Measurements from ENCODE around the gene RHNO1.

Gene RHNO1

GRCh38 chr12:2912216-2912575 is 35.2 kb downstream of the RHNO1 start:
- DNase-seq: no peak

DNA sequence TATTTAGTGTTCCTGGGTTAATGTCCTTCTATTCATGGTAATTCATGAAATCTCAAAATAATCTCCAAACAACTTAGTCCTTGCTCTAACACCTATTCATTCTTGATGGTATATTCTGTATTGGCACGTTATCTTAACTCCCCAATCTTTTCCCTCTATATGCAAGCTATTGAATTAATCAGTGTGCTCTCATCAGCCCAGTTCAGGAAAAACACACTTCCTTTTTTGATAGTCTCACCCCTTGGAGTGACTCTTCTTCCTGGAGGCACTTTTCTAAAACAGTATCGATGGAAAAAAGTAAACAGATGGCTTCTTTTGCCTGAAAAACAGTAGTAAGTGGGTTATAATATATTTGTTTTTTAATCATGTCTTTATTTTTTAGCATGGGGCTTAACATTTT is 42.2 kb downstream of the RHNO1 start:
- DNase-seq: no peak

- DNase-seq: no peak
Observed at GRCh38 chr12:2922329-2922728, 45.3 kb downstream of the RHNO1 start.

GRCh38 chr12:2923057-2923456 is 46.0 kb downstream of the RHNO1 start:
- no peak for DNase-seq

GRCh38 chr12:2924019-2924418 is 47.0 kb downstream of the RHNO1 start:
- DNase-seq: no peak

- DNase-seq: no peak
Observed at GRCh38 chr12:2925322-2925995, 48.4 kb downstream of the RHNO1 start.

DNA sequence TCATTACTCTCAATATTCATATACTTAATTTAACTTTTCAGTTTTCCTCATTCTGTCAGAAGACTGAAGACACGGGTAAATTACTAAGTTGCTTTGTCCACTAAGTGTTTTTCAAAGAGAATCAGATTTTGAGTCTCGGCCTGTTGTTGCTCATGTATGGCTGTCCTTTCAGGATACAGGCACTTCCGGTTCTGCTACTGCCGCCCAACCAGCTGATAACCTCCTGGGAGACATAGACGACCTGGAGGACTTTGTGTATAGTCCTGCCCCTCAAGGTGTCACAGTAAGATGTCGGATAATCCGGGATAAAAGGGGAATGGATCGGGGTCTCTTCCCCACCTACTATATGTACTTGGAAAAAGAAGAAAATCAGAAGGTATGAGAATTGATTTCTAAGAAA is 53.8 kb downstream of the RHNO1 start:
- no peak for DNase-seq

DNA sequence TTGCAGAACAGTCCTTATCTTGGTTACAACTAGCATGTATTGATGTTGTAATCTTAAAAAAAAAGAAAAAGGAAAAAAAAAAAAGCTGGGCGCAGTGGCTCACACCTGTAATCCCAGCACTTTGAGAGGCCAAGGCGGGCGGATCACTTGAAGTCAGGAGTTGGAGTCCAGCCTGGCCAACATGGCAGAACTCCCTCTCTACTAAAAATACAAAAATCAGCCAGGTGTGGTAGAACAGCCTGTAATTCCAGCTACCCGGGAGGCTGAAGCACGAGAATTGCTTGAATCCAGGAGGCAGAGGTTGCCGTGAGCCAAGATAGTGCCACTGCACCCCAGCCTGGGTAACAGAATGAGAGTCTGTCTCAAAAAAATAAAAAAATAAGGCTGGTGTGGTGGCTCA is 56.6 kb downstream of the RHNO1 start:
- no peak for DNase-seq

GRCh38 chr12:2934371-2934770 is 57.3 kb downstream of the RHNO1 start:
- no peak for DNase-seq

GRCh38 chr12:2936301-2936700 is 59.3 kb downstream of the RHNO1 start:
- no peak for DNase-seq

DNA sequence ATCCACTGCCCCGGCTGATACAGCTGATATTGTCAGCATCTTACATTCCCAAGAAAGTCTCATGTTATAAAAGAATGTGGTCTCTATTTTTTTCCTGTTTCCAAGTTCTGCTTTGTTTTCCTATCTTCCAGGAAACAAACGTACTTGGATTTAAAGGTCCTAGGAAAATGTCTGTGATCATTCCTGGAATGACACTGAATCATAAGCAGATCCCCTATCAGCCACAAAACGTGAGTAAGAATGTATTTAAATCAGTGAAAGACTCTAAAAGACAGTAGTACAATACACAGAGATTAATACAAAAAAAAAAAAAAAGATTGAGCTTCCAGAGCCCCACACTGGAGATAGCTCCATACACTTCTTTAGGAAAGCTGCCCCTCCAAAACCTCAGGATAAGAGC is 60.5 kb downstream of the RHNO1 start:
- DNase-seq: no peak
